ENCODE measurements around the gene RAB44.
"Not testable (repeated sequence)": the region's sequence is repeated elsewhere in the genome, so short reads cannot be mapped to it uniquely, and the experiment has no call there.

Gene RAB44

DNA sequence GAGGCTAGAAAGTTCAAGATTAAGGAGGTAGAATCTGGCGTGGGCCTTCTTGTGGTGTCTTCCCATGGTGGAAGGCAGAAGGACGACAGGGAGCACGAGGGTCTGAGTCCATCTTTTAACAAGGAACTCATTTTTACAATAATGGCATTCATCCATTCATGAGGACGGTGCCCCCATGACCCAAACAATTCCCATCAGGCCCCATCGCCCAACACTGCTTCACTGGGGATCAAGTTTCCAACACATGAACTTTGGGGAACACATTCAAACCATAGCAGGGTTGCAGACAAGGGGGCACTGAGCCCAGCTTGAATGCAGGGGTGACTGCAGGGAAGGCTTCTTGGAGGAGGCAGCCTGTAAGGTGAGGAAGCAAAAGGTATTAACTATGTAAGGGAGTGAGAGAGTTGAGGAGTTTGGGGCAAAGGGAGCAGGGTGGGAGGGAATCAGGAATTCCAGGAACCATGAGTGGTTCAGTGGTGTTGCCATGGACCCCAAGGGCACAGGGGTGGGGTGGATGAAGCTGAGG is 5.5 kb downstream of the RAB44 start:
- DNase-seq (no peak), ATAC-seq (replicated peaks) (no peak)
- no peak overlapping the region for H3K4me3 Mint-ChIP-seq
- no peaks in the 10 kb centered on the region for H3K27me3 Mint-ChIP-seq
- no peaks in the 10 kb centered on the region for H3K36me3 Mint-ChIP-seq
- no peak overlapping the region for H3K27ac Mint-ChIP-seq
- H3K4me1 Mint-ChIP-seq, result peaks cover 23 to 31% of the 10 kb centered on the region in 2 donors
- H3K9me3 Mint-ChIP-seq, result no peaks in the 10 kb centered on the region

DNA sequence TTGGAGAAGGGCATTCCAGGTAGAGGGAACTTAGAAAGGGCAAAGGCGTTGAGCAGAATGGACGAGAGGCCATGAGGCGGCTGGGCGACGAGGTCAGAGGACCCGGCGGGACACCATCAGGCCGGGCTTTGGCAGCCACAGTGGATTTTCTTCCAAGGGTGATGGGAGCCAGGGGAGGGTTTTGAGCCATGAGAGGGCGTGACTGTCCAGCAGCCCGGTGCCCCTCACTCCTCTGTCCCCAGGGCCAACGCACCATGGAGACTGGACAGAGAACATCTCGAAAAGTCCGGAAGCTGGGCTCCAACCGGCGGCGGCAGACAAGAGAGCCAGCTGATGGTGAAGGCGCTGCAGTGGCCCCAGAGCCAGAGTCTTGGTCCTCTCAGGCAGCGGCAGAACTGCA is 6.4 kb downstream of the RAB44 start:
- peaks cover 17 to 23% of the 10 kb centered on the region in 2 donors for H3K4me1 Mint-ChIP-seq
- no peaks in the 10 kb centered on the region for H3K36me3 Mint-ChIP-seq
- no peak overlapping the region for H3K27ac Mint-ChIP-seq
- no peak overlapping the region for H3K4me3 Mint-ChIP-seq
- DNase-seq, result no peak
- no peak for ATAC-seq (replicated peaks)
- no peaks in the 10 kb centered on the region for H3K27me3 Mint-ChIP-seq
- H3K9me3 Mint-ChIP-seq, result no peaks in the 10 kb centered on the region

DNA sequence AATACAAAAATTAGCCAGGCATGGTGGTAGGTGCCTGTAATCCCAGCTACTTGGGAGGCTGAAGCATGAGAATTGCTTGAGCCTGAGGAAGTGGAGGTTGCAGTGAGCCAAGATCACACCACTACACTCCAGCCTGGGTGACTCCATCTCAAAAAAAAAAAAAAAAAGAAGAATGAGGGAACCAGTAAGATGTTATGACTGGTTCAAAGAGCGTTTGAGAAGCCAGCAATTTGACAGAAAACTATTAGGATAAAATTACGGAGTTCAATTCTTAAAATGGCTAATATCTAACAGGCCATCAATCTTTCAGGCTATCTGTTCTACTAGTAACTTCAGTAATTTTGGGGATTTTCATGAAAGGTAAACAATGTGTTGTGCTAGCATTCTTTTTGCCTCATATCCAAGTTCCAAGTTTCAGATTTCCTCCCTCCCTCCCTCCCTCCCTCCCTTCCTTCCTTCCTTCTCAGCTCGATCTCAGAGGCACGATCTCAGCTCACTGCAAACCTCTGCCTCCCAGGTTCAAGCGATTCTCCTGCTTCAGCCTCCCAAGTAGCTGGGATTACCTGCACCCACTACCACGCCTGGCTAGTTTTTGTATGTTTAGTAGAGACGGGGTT is 7.4 kb downstream of the RAB44 start:
- H3K27me3 Mint-ChIP-seq; ATAC-seq (replicated peaks); H3K27ac Mint-ChIP-seq; H3K36me3 Mint-ChIP-seq; H3K9me3 Mint-ChIP-seq; H3K4me3 Mint-ChIP-seq; DNase-seq: not testable (repeated sequence)
- H3K4me1 Mint-ChIP-seq, result peaks cover 13 to 22% of the 10 kb centered on the region in 2 donors

DNA sequence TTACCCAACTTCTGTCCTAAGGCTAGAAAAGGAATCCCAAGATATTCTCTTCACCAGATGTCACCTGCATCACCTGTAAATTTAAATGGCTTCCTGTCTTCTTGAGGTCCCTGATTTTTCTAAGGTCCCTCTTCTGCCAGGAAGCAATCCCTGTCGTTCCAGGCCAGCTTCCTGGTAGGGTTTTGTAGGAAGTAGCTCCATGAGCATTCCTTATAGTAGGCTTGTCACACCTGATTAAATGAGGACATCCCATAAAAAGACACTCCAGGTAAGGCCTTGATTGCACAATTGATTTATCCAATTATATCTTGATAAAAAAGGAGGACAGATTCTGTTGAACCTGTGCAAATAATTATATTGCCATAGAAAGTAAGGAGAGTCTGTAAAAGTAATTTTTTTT is 8.7 kb downstream of the RAB44 start:
- Mint-ChIP-seq H3K36me3 (no peaks in the 10 kb centered on the region), H3K27ac (no peak overlapping the region), H3K4me1 (peaks cover 4 to 12% of the 10 kb centered on the region in 2 donors), H3K4me3 (no peak overlapping the region), H3K27me3 (no peaks in the 10 kb centered on the region), H3K9me3 (no peaks in the 10 kb centered on the region)
- no peak for DNase-seq
- ATAC-seq (replicated peaks), result no peak

DNA sequence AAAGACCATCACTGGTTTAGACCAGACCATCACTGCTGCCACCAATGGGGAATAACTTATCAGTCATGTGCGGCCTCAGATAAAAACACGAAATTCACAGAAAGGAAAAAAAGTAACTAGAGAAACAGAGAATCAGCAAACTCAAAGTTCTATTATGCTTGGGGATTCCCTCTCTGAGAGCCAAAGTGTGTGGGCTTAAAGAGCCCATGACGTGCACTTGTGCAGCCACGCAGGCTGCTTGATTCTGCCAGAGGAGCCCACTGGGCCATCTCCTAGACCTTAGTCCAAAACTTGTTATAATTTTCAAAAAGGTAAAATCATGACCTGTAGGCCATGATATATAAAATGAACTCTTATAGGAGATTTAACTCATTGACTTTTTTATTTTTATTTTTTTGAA is 15.2 kb downstream of the RAB44 start:
- ATAC-seq (replicated peaks) (no peak), DNase-seq (no peak)
- no peaks in the 10 kb centered on the region for H3K27me3 Mint-ChIP-seq
- peaks cover 0 to 9% of the 10 kb centered on the region in 2 donors for H3K4me1 Mint-ChIP-seq
- H3K4me3 Mint-ChIP-seq, result no peak overlapping the region
- H3K36me3 Mint-ChIP-seq, result no peaks in the 10 kb centered on the region
- no peak overlapping the region for H3K27ac Mint-ChIP-seq
- no peaks in the 10 kb centered on the region for H3K9me3 Mint-ChIP-seq

DNA sequence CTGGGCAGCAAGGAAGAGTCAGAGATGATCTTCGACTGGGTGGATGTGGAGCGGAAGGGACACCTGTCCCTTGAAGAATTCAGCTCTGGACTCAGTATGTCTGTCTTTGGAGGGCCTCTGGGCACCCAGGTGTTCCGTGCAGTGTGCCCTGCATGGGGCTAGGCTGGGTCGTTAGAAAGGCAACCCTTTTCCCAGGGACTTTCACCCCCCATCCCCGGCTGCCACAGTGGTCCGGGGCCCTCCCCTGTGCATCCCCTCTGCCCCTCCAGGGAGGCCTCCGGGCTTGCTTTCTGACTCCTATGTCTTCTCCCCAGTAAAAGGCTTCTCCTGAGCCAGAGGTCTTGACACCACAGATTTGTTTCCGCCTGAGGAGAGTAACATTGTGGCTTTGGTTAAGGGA is 16.2 kb downstream of the RAB44 start:
- no peak for ATAC-seq (replicated peaks)
- Mint-ChIP-seq H3K9me3 (no peaks in the 10 kb centered on the region), H3K27ac (no peak overlapping the region), H3K4me3 (no peak overlapping the region), H3K36me3 (no peaks in the 10 kb centered on the region), H3K4me1 (peaks cover 0 to 12% of the 10 kb centered on the region in 2 donors), H3K27me3 (no peaks in the 10 kb centered on the region)
- DNase-seq, result no peak

DNA sequence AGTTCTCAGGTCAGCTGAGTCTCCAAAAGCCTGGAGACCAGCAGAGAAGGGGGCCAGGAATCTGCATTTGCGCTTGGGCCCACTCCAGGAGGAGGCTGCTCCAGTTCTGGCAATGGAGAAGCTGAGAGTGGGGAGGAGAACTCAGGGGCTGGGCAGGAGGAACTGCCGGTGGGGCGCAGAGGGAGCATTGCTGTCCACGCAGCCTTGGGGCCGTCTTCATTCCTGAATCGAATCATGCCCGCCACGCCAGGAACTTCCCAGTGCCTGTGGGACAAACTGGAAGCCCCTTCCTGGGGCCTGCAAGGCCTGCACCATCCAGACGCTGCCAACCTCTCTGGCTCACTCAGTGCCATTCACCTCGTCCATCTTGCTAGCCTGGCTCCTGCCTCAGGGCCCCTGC is 16.9 kb downstream of the RAB44 start:
- no peak for ATAC-seq (replicated peaks)
- Mint-ChIP-seq H3K36me3 (no peaks in the 10 kb centered on the region), H3K27ac (no peak overlapping the region), H3K9me3 (no peaks in the 10 kb centered on the region), H3K4me1 (peaks cover 0 to 15% of the 10 kb centered on the region in 2 donors), H3K27me3 (no peaks in the 10 kb centered on the region), H3K4me3 (no peak overlapping the region)
- DNase-seq, result no peak

DNA sequence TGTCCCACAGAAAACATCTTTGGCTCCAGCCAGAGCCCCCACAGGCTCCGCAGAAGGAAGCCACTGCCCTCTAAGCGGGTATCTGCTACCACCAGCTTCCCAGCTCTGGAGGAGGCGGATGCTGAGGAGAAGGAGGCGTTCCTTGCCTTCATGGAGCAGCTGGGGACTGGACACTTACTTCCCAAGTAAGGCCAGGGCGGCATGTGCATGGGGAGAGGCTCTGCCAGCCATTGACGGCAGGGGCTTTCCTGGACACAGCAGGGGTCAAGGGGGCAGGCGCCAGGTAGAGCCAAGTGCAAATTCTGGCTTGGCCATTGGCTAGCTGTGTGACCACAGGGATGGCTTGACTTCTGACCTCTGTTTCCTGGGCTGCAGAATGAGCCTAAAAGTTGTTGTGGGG is 17.8 kb downstream of the RAB44 start:
- no peaks in the 10 kb centered on the region for H3K36me3 Mint-ChIP-seq
- peaks cover 9 to 17% of the 10 kb centered on the region in 2 donors for H3K4me1 Mint-ChIP-seq
- no peaks in the 10 kb centered on the region for H3K9me3 Mint-ChIP-seq
- H3K4me3 Mint-ChIP-seq, result no peak overlapping the region
- DNase-seq, result no peak
- H3K27me3 Mint-ChIP-seq, result no peaks in the 10 kb centered on the region
- no peak overlapping the region for H3K27ac Mint-ChIP-seq
- no peak for ATAC-seq (replicated peaks)

DNA sequence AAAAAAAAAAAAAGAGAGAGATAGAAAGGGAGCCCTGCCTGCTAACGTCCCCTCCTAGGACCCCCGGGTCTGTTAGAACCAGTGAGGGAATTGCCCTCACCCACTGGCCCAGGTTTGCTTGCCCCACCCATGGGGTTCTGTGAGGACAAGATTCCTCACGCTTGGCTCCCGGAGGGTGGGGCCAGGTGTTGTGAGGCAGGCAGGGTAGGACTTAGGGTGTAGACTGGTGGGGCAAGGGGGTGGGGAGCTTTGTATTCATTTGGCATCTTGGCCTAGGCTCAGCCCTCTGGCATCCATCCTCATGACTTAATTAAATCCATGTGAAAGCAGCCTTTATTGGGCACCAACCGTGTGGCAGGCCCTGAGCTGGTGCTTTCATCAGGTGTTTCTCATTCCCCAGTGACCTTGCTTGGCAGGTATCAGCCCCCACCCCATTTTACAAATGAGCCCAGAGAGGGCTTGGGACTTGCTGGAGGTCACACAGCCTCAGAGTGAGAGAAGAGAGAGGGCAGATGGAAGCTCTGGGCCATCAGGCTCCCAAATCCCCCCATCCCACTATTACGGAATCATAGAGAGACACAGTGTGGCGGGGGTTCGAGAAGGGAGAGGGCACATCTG is 19.0 kb downstream of the RAB44 start:
- no peak for ATAC-seq (replicated peaks)
- H3K36me3 Mint-ChIP-seq, result no peaks in the 10 kb centered on the region
- no peak for DNase-seq
- no peaks in the 10 kb centered on the region for H3K27me3 Mint-ChIP-seq
- no peaks in the 10 kb centered on the region for H3K9me3 Mint-ChIP-seq
- H3K4me3 Mint-ChIP-seq, result no peak overlapping the region
- peaks cover 15 to 21% of the 10 kb centered on the region in 2 donors for H3K4me1 Mint-ChIP-seq
- H3K27ac Mint-ChIP-seq, result no peak overlapping the region

DNA sequence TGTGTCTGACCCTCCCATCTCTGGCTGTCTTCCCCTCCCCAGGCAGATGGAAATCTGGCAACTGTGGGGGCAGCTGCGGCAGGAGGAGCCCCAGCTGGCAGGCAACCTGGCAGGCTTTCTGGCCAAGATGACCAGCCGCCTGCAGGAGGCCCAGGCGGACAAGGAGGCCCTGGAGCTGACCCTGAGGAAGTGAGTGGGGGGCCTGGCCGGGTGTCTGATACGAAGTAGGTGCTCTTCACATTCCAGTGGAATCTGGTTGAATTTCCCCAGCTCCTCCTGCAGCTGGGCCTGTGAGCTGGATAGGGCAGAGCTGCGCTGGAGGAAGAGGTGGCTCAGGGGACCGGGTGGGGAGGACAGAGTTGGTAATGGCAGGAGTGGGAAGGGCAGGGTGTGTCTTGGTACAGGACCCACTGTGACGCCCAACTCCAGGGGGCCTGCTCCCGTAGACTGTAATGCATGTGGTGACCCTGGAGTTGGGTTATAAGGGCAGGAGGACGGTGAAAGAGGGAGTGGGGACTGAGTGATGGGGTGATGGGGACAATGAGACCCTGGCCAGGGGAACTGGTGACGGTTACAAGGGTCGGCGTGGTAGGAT is 19.7 kb downstream of the RAB44 start:
- H3K27me3 Mint-ChIP-seq, result no peaks in the 10 kb centered on the region
- no peaks in the 10 kb centered on the region for H3K36me3 Mint-ChIP-seq
- H3K4me3 Mint-ChIP-seq, result no peak overlapping the region
- H3K4me1 Mint-ChIP-seq, result peaks cover 17 to 22% of the 10 kb centered on the region in 2 donors
- no peaks in the 10 kb centered on the region for H3K9me3 Mint-ChIP-seq
- DNase-seq (no peak), ATAC-seq (replicated peaks) (no peak)
- no peak overlapping the region for H3K27ac Mint-ChIP-seq

DNA sequence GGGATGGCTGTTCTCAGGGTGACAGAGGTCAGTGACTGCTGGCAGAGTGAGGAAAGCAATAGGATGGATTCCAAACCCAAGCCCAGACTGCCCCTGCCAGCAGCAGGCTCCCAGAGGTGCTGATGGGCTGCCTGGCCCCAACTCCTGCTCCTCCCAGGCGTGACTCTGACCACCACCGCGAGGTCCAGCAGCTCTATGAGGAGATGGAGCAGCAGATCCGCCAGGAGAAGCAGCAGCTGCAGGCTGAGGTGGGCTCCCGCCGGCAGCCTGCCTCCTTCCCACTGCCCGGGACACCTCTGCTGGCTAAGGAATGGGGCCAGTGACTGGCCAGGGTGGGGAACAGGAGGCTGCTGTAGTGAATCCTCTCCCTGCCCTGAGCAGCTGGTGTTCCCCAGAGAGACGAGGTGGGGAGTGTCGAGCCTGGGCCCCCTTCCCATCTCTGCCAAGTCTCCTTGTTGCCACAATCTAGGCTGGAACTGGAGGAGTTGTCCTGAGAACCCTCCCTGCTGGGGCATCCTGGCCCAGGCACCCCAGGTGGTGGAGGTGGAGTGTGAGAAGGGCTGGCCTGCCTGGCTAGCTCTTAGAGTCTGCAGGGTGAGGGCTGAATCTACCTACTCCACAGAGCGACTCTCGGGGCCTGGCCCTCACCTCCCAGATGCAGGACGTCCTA is 20.4 kb downstream of the RAB44 start:
- Mint-ChIP-seq H3K27ac (peak overlapping the region; percentile 9), H3K9me3 (no peaks in the 10 kb centered on the region), H3K27me3 (no peaks in the 10 kb centered on the region), H3K4me1 (peaks cover 21 to 22% of the 10 kb centered on the region in 2 donors), H3K4me3 (no peak overlapping the region), H3K36me3 (no peaks in the 10 kb centered on the region)
- no peak for DNase-seq
- no peak for ATAC-seq (replicated peaks)

DNA sequence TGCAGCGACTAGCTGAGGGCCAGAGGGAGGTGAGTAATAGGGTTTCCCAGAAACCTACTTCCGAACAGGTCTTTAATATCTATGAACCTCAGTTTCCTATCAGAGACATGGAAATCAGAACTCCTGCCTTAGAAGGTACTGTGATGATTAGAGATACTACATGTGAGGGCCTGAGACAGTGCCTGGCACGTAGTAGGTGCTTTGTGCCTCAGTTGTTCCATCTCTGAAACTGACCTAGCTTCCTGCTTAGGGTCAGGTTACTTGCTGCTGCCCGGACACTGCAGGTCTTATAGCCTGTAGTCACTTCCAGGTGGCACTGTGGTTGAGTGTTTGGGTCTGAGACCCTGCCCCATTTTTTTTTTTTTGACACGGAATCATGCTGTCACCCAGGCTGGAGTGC is 20.9 kb downstream of the RAB44 start:
- Mint-ChIP-seq H3K36me3 (no peaks in the 10 kb centered on the region), H3K4me1 (peaks cover 19 to 21% of the 10 kb centered on the region in 2 donors), H3K27ac (no peak overlapping the region), H3K4me3 (no peak overlapping the region), H3K9me3 (no peaks in the 10 kb centered on the region), H3K27me3 (no peaks in the 10 kb centered on the region)
- no peak for ATAC-seq (replicated peaks)
- no peak for DNase-seq

DNA sequence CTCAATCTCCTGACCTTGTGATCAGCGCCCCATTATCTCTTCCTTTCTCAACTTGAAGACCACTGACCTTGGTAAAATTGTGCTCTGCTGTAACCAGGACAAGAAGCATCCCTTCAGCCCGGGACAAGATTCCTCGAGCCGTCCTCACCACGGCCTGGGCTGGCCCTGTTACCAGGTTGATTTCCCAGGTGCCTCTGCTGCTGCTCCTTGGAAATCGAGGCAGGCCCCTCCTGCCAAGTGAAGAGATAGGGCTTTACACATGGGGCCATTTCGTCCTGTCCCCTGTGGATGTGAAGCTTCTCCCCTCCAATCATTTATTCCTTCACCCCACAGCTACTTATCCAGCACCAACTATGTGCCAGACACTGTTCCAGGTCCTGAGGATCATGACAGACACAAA is 21.5 kb downstream of the RAB44 start:
- no peak for ATAC-seq (replicated peaks)
- Mint-ChIP-seq H3K36me3 (no peaks in the 10 kb centered on the region), H3K27me3 (no peaks in the 10 kb centered on the region), H3K9me3 (no peaks in the 10 kb centered on the region), H3K4me3 (no peak overlapping the region), H3K27ac (no peak overlapping the region), H3K4me1 (peaks cover 17 to 21% of the 10 kb centered on the region in 2 donors)
- no peak for DNase-seq

DNA sequence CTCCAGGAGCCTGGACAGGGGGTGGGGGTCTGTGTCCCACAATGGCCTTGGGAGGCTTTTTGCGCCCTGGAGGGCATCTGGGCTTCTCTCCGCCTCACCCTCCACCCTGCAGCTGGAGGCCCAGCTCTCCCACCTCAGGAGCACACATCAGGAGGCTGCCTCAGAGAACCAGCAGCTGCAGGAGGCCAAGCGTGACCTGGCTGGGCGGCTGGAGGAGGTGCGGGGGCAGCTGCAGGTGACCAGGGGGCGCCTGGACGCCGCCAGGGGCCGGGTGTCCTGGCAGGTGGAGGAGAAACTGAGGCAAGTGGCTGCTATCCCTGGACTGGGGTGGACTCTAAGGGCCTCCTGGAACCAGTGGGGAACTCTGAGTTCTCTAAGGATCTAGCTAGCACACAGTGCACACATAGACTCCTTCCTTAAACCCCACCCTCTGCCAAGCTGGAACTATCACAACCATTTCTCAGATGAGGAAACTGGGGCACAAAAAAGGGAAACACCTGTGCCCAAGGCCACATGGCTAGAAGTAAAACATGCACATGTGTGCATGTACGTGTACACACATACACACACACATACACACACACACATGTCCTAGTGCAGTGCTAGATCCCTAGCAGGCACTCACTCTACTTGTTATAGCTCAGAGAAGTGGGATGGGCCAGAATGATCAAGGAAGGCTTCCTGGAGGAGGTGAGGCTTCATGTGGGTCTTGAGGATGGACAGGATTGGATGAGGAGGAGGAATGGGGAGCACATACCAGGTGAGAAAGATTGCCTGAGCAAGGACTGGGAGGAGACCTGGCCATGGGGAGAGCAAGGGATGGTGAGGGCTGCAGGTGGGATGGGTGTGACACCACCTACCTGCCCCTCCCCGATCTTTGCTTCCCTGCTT is 22.9 kb downstream of the RAB44 start:
- H3K36me3 Mint-ChIP-seq, result no peaks in the 10 kb centered on the region
- peaks cover 28 to 35% of the 10 kb centered on the region in 2 donors for H3K4me1 Mint-ChIP-seq
- no peak for DNase-seq
- no peak overlapping the region for H3K4me3 Mint-ChIP-seq
- no peaks in the 10 kb centered on the region for H3K27me3 Mint-ChIP-seq
- H3K9me3 Mint-ChIP-seq, result no peaks in the 10 kb centered on the region
- ATAC-seq (replicated peaks), result peak; percentile 47
- no peak overlapping the region for H3K27ac Mint-ChIP-seq
